ENCODE measurements around the gene FIP1L1. TPM values are rescaled to one million over a fixed set of nuclear protein-coding genes. Genes with fewer than 3 reads are reported as not detected.
A peak's percentile ranks its signal among the peaks of the same experiment; 100 is the strongest.

The FIP1L1 gene
- total and polyA plus RNA-seq, 9 of the 15 experiments (the other 6 are each of a cell fraction or from before 2014, with no cell fraction given): 34.6 to 137 (median 72.0) TPM

GRCh38 chr4:53365486-53366300, 11.7 kb upstream of the FIP1L1 start, which contains the start of gene SCFD2 (continued):
- TF ChIP-seq, protein P1, sequence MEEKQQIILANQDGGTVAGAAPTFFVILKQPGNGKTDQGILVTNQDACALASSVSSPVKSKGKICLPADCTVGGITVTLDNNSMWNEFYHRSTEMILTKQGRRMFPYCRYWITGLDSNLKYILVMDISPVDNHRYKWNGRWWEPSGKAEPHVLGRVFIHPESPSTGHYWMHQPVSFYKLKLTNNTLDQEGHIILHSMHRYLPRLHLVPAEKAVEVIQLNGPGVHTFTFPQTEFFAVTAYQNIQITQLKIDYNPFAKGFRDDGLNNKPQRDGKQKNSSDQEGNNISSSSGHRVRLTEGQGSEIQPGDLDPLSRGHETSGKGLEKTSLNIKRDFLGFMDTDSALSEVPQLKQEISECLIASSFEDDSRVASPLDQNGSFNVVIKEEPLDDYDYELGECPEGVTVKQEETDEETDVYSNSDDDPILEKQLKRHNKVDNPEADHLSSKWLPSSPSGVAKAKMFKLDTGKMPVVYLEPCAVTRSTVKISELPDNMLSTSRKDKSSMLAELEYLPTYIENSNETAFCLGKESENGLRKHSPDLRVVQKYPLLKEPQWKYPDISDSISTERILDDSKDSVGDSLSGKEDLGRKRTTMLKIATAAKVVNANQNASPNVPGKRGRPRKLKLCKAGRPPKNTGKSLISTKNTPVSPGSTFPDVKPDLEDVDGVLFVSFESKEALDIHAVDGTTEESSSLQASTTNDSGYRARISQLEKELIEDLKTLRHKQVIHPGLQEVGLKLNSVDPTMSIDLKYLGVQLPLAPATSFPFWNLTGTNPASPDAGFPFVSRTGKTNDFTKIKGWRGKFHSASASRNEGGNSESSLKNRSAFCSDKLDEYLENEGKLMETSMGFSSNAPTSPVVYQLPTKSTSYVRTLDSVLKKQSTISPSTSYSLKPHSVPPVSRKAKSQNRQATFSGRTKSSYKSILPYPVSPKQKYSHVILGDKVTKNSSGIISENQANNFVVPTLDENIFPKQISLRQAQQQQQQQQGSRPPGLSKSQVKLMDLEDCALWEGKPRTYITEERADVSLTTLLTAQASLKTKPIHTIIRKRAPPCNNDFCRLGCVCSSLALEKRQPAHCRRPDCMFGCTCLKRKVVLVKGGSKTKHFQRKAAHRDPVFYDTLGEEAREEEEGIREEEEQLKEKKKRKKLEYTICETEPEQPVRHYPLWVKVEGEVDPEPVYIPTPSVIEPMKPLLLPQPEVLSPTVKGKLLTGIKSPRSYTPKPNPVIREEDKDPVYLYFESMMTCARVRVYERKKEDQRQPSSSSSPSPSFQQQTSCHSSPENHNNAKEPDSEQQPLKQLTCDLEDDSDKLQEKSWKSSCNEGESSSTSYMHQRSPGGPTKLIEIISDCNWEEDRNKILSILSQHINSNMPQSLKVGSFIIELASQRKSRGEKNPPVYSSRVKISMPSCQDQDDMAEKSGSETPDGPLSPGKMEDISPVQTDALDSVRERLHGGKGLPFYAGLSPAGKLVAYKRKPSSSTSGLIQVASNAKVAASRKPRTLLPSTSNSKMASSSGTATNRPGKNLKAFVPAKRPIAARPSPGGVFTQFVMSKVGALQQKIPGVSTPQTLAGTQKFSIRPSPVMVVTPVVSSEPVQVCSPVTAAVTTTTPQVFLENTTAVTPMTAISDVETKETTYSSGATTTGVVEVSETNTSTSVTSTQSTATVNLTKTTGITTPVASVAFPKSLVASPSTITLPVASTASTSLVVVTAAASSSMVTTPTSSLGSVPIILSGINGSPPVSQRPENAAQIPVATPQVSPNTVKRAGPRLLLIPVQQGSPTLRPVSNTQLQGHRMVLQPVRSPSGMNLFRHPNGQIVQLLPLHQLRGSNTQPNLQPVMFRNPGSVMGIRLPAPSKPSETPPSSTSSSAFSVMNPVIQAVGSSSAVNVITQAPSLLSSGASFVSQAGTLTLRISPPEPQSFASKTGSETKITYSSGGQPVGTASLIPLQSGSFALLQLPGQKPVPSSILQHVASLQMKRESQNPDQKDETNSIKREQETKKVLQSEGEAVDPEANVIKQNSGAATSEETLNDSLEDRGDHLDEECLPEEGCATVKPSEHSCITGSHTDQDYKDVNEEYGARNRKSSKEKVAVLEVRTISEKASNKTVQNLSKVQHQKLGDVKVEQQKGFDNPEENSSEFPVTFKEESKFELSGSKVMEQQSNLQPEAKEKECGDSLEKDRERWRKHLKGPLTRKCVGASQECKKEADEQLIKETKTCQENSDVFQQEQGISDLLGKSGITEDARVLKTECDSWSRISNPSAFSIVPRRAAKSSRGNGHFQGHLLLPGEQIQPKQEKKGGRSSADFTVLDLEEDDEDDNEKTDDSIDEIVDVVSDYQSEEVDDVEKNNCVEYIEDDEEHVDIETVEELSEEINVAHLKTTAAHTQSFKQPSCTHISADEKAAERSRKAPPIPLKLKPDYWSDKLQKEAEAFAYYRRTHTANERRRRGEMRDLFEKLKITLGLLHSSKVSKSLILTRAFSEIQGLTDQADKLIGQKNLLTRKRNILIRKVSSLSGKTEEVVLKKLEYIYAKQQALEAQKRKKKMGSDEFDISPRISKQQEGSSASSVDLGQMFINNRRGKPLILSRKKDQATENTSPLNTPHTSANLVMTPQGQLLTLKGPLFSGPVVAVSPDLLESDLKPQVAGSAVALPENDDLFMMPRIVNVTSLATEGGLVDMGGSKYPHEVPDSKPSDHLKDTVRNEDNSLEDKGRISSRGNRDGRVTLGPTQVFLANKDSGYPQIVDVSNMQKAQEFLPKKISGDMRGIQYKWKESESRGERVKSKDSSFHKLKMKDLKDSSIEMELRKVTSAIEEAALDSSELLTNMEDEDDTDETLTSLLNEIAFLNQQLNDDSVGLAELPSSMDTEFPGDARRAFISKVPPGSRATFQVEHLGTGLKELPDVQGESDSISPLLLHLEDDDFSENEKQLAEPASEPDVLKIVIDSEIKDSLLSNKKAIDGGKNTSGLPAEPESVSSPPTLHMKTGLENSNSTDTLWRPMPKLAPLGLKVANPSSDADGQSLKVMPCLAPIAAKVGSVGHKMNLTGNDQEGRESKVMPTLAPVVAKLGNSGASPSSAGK (IDR thresholded peaks at IDR 0.05): peak; percentile 87
- no peak for TF ChIP-seq MCM2 (IDR thresholded peaks at IDR 0.05; ENCODE audit: low read depth)
- TF ChIP-seq, protein P2, sequence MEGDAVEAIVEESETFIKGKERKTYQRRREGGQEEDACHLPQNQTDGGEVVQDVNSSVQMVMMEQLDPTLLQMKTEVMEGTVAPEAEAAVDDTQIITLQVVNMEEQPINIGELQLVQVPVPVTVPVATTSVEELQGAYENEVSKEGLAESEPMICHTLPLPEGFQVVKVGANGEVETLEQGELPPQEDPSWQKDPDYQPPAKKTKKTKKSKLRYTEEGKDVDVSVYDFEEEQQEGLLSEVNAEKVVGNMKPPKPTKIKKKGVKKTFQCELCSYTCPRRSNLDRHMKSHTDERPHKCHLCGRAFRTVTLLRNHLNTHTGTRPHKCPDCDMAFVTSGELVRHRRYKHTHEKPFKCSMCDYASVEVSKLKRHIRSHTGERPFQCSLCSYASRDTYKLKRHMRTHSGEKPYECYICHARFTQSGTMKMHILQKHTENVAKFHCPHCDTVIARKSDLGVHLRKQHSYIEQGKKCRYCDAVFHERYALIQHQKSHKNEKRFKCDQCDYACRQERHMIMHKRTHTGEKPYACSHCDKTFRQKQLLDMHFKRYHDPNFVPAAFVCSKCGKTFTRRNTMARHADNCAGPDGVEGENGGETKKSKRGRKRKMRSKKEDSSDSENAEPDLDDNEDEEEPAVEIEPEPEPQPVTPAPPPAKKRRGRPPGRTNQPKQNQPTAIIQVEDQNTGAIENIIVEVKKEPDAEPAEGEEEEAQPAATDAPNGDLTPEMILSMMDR (IDR thresholded peaks at IDR 0.05 in 2 of 3, conservative IDR thresholded peaks at IDR 0.05 in 1 of 3; ENCODE audit: insufficient read depth in 2 of 3, low read depth in 1 of 3, low read length in 3 of 3): no peak

All from K562 (cell line).